ENCODE measurements around the gene EIF2S1.

DNA sequence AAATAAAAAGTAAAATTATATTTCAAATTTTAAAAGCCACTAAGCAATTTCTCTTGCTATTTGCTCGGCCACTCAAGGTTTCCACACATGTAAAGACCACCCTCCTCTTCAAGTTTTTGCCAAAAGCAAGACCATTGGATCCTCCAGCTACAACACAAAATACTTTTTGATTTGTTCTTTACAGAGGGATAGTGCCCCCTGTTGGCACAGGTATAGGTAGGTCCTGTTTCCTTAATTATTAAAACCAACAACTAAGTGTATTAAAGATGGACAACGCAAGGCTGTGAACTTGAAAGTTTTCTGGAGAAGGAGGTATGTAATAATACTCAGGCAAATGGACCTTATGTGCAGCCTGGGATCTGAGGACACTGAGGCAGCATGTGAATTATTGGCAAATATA, 24.3 kb upstream of the EIF2S1 start:
- TF ChIP-seq POLR2AphosphoS5 (IDR thresholded peaks at IDR 0.05) = no peak
- TF ChIP-seq, protein P1, sequence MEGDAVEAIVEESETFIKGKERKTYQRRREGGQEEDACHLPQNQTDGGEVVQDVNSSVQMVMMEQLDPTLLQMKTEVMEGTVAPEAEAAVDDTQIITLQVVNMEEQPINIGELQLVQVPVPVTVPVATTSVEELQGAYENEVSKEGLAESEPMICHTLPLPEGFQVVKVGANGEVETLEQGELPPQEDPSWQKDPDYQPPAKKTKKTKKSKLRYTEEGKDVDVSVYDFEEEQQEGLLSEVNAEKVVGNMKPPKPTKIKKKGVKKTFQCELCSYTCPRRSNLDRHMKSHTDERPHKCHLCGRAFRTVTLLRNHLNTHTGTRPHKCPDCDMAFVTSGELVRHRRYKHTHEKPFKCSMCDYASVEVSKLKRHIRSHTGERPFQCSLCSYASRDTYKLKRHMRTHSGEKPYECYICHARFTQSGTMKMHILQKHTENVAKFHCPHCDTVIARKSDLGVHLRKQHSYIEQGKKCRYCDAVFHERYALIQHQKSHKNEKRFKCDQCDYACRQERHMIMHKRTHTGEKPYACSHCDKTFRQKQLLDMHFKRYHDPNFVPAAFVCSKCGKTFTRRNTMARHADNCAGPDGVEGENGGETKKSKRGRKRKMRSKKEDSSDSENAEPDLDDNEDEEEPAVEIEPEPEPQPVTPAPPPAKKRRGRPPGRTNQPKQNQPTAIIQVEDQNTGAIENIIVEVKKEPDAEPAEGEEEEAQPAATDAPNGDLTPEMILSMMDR (IDR thresholded peaks at IDR 0.05 in 8 of 11, conservative IDR thresholded peaks at IDR 0.05 in 3 of 11) = peak in 3 of 11 experiments; percentile 15 to 33 (median 23)

All from spleen (tissue), 7 donors.